Measurements from ENCODE around the gene PLA2G2C.
A peak's percentile ranks its signal among the peaks of the same experiment; 100 is the strongest.

The PLA2G2C gene

DNA sequence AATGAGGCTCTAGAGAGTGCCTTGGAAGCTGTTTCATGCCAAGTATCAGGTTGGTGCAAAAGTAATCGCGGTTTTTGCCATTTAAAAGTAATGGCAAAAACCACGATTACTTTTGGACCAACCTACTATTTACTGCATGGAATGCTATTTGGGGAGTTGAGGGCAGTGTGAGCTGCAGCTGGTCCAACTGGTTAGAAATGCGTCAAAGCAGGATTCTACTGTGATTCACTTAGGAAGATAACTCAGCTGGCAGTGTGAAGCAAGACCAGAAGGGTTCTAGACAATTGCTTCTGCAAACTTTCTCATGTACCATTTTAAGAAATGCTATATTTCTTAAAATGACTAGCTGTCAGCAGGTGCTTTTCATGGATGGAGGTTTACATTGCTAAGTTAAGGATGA lies 21.2 kb upstream of the PLA2G2C start:
- DNase-seq (ENCODE audit: low read depth), result no peak

DNA sequence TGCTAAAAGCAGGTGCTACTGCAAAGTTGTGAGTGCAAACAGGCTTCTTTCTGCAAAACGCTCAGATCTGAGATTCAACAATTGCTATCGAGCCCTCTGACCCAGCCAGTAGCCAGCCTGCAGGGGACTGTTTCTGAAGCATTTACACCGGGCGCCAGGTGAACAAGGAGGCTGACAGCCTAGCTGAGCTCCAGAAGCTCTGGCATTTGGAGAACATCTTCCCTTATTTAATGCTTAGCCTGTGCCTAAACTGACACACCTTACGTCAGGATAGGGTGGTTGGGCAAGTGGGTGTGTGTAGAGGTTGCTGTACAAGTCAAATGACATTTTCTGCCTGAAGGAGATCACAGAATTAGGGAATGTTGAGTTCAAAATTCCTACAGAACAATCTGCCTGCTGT lies 15.8 kb upstream of the PLA2G2C start:
- DNase-seq (ENCODE audit: low read depth), result no peak

DNA sequence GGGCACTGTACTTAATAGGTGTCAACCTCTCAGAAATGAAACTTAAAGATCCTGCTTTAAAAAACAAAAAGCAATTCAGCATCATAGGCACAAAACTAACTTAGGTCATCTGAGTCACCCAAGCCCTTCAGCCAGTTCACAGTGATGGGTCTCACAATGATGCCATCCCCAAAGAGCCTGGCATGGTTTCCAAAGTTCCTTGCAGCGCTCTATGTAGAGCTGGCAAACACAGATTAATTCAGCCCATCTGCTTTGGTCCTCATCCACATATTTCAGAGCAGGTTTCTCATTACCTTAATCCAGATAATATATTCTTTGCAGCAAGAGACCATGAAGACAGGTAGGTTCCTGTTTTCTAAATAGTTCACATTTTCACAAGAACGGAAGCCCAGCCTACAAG lies 14.6 kb upstream of the PLA2G2C start:
- no peak for DNase-seq (ENCODE audit: low read depth)

DNA sequence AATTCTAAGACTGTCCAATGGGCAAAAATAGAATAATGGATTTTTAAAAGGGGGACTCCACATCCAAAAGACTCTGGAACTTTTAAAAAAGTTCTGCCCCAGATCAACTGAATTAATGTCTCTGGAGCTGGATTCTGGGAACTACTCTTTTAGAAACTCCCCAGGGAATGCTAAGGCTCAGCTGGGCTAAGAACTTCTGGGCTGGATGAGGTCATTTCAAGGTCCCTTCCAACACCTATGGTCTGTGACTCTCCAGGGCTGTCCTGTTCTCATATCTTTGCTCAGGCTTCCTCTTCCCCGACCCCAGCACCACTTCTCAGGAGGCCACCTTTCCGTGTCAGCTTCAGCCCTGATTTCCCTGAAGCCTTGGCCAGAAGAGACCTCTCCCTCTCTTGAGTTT lies 13.5 kb upstream of the PLA2G2C start:
- no peak for DNase-seq (ENCODE audit: low read depth)

DNA sequence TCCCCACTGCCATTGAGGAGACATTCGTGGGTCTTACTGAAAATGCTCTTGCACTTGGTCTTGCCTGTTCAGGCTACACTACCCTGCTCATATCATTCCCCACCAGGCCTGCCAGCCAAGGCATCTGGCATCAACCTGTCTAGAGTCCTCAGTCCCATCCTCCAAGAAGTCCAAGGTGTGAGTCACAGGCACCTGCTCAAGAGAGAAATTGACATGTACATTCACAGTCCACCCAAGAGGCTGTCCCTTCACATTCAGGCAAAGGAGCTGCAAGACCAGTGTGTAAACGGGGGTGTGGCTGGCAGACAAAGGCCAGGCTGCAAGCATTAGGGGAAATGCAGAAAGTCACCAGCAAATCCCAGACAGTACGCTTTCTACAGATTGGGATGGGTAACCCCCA lies 13.1 kb upstream of the PLA2G2C start:
- DNase-seq (ENCODE audit: low read depth), result no peak

DNA sequence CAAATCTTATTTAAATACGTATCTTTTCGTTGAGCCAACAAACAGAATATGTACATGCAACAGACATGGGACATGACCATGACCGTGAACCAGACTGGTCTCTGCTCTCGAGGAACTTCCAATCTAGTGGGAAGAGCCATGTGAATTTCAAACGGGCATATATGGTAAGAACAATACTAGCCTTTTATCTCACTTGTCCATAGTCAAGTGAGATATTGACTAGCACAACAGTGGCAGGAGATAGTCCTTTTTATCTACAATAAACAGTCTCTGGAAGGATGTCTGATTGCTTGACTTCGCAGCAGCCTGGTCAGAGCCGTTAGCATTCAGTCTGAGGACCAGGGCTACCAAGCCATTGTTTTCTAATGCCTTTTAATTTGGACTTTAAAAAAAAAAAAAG lies 12.6 kb upstream of the PLA2G2C start:
- no peak for DNase-seq (ENCODE audit: low read depth)

DNA sequence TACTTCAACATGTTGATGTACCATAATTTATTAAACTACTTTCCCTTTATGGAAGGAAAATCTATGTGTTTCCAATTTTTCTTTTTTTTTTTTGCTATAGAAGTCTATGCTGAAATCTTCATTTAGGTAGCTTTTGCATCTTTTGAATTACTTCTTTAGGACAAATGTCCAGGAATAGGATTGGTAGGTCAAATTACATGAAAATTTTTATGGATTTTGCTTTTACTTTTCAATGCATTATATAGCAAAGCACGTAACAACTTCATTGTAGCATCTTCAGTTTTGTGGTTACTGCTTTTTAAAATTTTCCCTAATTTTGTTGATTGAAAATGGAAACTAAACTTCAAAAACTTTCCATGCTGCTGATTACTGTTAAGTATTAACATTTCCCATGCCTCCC lies 12.0 kb upstream of the PLA2G2C start:
- no peak for DNase-seq (ENCODE audit: low read depth)

DNA sequence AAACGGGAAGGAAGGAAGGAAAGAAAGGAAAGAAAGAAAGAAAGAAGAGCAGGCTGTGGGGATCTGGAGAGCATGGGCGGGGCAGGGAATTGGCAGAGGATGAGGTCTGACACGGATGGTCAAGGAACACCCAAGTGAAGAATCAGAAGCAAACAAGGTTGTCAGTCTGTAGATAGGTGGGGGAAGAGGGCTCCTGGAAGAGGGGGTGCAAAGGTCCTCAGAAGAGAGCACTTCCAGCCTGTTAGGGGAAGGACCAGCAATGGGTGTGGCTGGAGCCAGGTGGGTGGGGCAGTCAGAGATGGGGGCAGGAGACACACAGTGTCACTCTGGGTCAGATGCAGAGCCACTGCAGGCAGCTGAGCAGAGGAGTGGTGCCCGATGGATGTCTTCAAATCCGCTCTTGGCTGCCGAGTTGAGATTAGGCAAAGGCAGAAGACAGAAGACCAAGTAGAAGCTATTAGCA lies 11.0 kb upstream of the PLA2G2C start:
- no peak for DNase-seq (ENCODE audit: low read depth)

DNA sequence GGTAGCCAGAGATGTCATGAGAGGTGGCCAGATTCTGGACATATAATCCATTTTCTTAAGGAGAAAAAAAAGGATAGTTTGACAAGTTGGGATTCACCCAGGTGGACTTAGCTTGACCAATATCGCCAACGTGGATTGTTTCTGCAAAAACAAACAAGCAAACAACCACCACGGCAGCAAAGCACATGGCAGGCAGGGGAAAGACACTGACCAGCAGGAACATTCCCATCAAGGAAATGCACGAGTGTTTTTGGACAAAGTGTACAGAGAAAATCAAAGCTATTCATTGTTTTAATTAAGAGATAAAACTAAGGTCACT lies 9.1 kb upstream of the PLA2G2C start:
- no peak for DNase-seq (ENCODE audit: low read depth)

DNA sequence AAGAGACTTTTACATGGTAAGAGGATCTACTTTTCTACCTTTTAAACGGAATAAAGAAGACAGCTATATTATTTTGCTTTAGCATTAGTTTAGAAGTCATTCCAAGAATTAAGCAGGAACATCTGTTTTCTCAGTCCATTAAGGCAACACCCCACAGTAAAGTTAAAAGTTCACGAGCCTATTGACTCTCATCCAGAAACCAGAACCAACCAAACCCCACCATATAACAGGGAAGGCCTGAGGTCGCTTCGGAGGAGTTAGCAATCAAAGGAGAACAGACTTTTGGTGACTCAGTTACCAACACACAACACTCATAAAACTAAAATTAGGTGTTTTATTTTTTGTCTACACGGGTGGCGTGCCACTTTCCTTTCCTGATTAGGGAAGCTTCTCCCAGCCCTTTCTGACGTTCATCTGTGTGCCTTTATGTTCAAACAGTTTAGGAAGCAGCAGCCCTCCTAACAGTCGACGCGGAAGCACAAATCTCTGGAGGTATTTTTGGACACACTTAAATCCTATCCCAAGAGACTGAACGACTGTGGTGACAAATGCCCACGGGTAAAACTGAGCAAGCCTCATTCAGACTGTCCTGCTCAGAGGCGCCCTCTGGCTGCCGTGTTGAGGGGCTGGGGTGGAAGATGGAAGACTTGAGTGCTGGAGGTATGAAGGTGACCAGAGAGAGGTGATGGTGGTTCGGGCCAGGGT lies 8.6 kb upstream of the PLA2G2C start:
- peak; percentile 61 for DNase-seq (ENCODE audit: low read depth)

DNA sequence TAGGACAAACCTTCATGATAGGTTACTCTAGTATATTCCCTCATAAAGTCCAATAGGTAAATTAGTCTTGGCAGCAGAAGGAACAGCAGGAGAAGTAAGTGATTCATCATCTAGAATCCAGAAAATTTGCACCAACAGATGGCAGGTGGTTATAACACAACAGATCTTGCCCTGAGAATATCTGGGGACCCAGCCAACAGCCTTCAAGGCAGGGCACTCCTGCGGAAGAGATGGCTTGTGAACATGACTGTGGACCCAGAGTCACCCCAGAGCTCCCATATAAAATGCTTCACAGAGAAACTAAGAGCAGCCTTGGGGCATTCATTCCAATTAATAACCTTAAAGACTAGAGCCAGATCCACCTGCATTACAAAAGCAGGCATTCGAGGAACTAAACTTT lies 7.9 kb upstream of the PLA2G2C start:
- no peak for DNase-seq (ENCODE audit: low read depth)

DNA sequence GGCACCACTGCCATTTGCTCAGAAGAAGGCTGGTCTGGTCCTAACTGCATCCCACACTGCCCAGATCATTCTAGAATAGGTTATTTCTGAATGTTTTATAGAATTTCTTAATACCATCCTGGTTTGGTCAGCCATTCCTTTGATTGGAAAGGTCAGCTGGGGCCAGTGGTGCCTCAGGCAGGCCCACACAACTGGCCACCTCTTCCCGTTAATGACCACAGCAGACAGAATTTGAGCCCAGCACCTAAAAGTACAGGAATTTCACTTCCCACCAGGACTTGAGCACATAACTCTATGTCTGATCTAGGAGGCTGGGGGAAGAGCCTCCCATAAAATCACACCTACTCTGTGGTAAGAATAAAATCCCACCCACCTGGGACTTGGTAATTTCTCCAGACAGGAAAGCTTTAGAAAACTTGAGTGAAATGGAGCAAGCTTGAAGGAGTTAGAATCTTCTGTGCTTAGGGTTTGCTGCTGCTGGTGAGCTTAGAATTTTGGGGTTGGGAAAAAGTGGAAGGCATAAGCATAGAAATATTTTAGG lies 6.6 kb upstream of the PLA2G2C start:
- DNase-seq (ENCODE audit: low read depth), result no peak

DNA sequence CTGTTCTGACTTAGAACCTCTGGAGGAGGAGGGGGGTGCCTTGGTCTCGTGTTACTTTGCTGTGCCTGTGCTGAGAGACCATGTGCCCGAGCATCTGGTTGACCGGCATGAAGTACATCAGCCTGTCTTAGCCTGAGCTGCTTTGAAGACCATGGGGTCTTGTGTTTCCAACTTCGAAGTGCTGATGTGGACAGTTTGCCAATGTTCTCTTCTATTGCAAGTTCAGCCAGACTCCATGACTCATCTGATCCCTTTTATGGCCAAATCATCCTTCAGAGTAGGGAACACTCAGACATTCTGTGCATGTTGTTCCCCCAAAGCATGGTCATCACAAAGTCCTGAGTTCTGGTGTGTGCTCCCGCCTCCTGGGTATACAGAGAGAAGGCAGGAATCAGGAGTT lies 6.0 kb upstream of the PLA2G2C start:
- peak; percentile 26 for DNase-seq (ENCODE audit: low read depth)

DNA sequence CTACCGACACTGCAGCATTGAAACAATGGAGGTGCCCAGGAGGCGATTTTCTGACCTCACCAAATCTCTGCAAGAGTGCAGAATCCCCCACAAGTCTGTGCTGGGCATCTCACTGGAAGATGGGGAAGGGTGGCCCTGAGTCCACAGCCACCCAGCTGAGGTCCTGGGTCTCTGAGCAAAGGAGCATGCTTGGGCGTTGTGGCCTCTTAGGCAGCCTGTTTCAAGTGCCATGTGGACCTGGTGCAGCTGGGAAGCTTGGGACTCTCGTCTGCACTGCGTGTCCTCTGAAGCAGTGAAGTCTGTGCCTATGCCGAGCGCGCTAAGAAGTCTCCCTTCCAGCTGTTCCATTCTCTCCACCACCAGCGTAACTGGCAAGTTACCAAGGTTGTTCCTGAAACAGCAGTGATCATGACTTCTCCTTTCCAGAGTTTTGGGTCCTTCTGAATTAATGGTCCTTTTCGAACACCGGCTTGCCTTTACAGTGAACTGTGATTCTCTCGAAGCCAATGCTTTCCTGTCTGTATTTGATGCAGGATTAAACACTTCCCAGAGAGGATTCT lies 5.0 kb upstream of the PLA2G2C start:
- no peak for DNase-seq (ENCODE audit: low read depth)

DNA sequence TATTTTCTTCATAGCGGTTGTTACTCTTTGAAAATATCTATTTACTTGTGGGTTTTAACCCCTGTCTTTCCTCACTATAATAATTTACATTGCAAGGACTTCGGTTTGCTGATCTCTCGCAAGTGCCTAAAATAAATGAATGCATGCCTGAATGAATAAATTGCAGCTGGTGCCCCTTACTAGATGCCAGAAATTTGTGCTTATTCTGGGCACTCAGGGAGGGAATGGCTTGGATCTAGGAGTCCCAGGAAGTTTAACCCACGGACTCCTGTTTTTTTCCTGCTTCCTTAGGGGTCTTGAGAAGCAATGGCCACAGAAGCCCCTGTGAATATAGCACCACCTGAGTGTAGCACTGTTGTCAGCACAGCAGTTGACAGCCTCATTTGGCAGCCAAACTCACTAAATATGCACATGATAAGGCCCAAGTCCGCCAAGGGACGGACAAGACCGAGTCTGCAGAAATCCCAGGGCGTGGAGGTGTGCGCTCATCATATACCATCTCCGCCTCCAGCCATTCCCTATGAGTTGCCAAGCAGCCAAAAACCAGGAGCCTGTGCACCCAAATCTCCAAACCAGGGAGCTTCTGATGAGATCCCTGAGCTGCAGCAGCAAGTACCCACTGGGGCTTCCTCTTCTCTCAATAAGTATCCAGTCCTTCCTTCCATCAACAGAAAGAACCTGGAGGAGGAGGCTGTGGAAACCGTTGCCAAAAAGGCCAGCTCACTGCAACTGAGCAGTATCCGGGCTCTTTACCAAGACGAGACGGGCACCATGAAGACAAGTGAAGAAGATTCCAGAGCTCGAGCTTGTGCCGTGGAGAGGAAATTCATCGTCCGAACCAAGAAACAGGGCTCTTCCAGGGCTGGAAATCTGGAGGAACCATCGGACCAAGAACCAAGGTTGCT lies 4.2 kb upstream of the PLA2G2C start:
- no peak for DNase-seq (ENCODE audit: low read depth)

DNA sequence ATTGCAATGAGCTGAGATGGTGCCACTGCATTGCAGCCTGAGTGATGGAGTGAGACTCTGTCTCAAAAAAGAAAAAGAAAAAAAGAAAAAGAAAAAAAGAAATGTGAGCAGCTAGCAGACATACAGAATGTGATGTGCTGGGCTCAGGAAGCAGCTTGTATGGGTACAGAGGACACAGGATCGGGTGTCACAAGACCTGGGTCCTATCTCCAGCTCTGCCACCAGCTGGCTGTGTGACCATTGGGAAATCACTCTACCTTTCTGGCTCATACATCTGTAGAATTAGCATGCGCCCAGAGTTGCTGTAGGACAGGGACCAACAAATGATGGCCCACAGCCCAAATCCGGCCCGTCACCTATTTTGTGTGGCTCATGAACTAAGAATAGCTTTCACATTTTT lies 3.3 kb upstream of the PLA2G2C start:
- DNase-seq (ENCODE audit: low read depth), result no peak

DNA sequence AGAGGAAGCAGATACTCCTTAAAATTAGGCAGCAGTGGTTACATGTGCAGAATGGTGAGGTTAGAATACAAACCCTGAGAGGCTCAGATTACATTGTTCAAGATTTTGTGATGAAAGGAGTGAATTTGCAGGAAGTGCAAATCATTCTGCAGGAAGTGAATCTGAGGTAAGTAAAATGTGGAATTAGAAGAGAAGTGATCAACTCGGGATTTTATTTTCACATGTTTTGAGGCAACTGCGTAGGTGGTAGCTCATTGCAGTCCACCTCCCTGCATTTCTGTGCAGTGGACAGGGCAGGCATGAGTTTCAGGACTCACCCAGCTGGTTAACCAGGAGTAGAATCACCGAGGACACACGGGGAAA lies 2.1 kb upstream of the PLA2G2C start:
- no peak for DNase-seq (ENCODE audit: low read depth)

DNA sequence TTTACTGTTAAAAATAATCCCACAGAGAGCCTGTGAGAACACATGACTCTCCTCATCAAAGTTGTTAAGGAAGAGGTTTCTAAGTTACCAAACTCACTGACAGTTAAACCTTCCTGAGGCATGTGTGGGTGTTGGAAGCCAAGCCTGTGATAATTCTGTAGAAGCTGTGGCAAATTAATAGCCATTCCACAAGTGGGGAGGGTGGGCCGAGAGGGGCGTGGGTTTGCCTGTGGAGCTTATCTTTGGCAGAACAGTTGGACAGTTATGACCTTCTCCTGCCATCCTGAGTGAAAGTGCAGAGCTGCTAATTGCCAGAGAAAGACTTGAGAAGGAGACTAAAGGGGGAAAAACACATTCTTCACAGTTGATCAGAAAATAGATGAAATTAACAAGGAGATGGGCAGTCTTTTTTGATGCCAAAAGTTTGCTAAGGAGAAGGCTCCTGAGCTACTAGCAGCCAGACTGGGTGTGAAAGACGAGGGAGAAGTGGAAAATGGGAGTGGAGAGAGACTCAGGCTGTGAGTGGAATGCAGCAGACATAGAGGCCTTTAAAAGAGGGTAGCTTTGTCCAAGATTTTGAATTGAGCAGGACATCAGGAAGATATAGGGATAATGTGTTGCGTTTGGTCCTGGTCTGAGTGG lies 1.6 kb upstream of the PLA2G2C start:
- DNase-seq (ENCODE audit: low read depth), result no peak

DNA sequence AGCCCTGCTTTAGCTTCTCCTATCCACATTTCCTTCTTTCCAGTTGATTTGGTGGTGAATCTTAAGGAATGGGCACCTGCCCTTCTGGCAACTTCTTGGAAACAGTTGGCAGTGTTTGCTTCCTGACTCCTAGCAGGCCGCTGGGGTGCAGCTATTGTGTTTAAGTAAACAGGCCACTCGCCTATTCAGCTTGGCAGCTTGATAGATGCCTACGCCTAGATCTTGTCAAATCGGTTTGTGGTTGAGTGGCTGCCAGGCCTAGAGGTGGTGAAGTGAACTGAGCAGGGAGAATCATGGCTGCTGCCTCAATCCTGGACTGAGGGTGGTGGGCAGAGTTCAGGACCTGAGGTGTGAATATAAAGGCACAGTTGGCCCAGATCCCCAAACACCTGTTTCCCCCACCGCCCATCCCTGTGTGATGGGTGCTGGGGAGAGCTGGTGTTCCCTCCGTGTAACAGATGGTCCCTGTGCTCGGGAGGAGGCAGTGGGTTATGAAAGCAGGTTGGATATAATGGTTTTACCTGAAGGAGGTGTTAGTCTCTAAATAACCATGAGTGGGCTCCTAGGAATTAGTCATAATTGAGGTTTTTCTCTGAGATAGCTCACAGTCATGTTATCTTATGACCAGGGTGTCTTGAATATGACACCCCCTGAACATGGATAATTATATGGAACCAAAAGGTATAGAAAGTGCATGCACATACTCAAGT lies 940 bp upstream of the PLA2G2C start:
- no peak for DNase-seq (ENCODE audit: low read depth)

DNA sequence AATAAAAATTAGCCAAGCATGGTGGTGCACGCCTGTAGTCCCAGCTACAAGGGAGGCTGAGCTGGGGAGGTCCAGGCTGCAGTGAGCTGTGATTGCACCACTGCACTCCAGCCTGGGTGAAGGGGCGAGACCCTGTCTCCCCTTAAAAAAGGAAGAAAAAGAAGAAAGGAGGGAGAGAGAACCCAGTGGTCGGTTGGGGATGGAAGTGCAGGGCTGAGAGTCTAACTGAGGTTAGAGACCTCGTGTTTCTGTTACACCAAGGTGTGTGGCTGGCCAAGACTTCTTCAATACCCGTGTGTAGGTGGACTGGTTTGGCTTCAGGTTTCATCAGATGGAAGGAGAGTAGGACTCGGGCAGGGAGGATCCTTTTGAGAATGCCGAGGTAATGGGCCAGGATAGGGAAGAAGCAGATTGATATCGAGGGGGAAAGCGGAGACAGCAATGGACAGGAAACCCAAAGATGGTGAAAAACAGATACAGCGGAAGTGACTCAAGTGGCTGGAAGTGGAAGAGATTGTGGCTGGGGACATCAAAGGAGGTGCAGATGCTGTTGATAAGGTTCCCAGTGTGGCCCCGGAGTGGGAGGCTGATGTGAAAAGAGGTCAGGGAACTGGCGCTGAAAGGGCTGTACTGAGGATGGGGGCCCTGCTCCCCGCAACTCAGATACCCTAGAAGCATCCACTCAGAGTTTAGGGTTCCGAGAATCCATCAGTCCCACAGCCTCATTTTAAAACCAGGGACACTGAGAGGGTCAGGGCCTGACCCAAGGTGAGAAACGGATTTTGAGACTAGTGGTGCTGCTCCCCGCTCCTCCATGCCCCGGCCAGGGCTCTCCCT lies 1.1 kb downstream of the PLA2G2C start:
- DNase-seq (ENCODE audit: low read depth), result no peak

DNA sequence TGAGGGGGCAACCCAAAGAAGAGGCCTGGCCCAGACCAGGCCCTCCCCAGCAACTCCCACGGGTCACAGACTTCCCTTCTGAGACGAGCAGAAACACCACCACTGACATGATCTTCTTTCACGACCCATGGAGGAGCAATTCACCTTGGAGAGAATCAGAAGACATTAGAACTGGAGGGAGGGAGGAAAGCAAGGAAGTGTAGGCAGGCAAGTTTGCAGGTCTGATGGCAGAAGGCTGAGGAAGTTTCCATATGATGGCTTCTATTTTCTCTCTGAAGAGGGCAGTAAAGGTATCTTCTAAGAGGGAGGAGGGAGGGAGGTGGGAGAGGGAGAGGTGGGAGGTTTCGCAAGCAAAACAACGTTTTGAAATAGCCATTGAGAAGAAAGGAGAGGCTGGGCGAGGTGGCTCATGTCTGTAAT lies 1.8 kb downstream of the PLA2G2C start:
- DNase-seq (ENCODE audit: low read depth), result no peak
